Neutrophil (primary cell): Measurements from ENCODE around the gene S1PR4.

ENCODE experiments used
- H3K27ac ChIP-seq: fragments of 200-600 bp; sonication (generic); 2 replicates; pipeline ENCODE4 v1.5.1; 2016; ENCODE audit warnings: mild to moderate bottlenecking, moderate library complexity
- H3K27me3 ChIP-seq: fragments of 200-600 bp; sonication (generic); 2 replicates; pipeline ENCODE4 v1.6.0; 2016; ENCODE audit warnings: mild to moderate bottlenecking
- H3K36me3 ChIP-seq: fragments of 200-600 bp; sonication (generic); 2 replicates; pipeline ENCODE4 v1.5.1; 2017
- H3K4me1 ChIP-seq, 2 experiments: fragments of 200-600 bp in 1 of 2; sonication (generic) in 1 of 2; 1 replicate in 1 of 2; 2 replicates in 1 of 2; pipeline versions ENCODE4 v1.5.1 to v1.6.1; 2013 to 2016; ENCODE audit warnings: low read depth in 1 of 2, low read length in 1 of 2, mild to moderate bottlenecking in 1 of 2, moderate library complexity in 1 of 2; ENCODE audit not compliant: control insufficient read depth in 1 of 2, insufficient read depth in 1 of 2
- H3K4me3 ChIP-seq, 2 experiments: fragments of 200-600 bp in 1 of 2; sonication (generic) in 1 of 2; 1 replicate in 1 of 2; 2 replicates in 1 of 2; pipeline ENCODE4 v1.5.1; 2013 to 2016; ENCODE audit warnings: low read depth in 1 of 2, low read length in 1 of 2, mild to moderate bottlenecking in 1 of 2, moderate library complexity in 1 of 2
- H3K9me3 ChIP-seq: fragments of 200-600 bp; sonication (generic); 2 replicates; pipeline ENCODE4 v1.5.1; 2016
- CTCF ChIP-seq: fragments of 200-600 bp; sonication (generic); IDR thresholded peaks from 2 replicates; pipeline ENCODE4 v1.5.1; 2016; ENCODE audit warnings: antibody characterized with exemption

Gene S1PR4

DNA sequence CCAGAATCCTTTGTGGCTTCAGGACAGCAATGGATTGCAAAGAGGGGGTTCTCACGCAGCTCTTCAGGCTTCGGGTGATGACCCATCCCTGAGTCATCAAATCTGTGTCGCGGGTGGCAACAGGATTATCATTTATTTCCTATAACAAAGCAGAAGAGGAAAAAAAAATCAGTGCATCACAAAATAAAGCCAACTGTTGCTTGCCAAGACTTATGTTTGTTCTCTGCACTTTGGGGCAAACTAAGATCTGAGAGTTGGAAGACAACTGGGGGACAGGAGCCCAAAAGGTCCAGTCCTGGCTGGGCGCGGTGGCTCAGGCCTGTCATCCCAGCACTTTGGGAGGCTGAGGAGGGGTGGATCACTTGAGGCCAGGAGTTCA is 36.3 kb upstream of the S1PR4 start:
- Histone ChIP-seq H3K4me1 (peaks cover 41 to 42% of the 10 kb centered on the region in 2 experiments), H3K27me3 (no peaks in the 10 kb centered on the region), H3K27ac (peak overlapping the region; percentile 90), H3K36me3 (no peaks in the 10 kb centered on the region), H3K4me3 (peak overlapping the region in 1 of 2 experiments; percentile 35), H3K9me3 (no peaks in the 10 kb centered on the region)
- TF ChIP-seq CTCF, result no peak

DNA sequence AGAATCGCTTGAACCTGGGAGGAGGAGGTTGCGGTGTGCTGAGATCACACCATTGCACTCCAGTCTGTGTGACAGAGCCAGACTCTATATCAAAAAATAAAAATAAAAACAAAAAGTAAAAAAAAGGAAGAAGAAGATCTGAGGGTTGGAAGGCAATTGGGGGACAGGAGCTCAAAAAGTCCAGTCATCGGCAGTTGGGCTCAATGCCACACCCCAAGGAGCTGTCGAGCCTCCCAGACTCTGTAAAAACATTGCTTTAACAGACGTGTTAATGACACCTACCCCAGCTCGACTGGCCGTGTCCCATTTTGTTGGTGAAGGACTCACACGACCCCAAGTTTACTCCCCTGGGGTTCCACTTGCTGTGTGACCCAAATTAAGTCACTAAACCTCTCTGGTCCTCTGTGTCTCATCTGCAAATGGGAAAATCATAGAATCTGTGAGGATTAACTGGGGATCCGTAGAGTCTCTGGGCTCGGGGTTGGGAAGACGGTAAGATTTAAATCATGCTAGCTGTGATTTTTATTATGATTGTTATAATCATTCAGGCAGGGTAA is 35.7 kb upstream of the S1PR4 start:
- Histone ChIP-seq H3K36me3 (no peaks in the 10 kb centered on the region), H3K4me1 (peaks cover 37 to 42% of the 10 kb centered on the region in 2 experiments), H3K27ac (peak overlapping the region; percentile 90), H3K27me3 (no peaks in the 10 kb centered on the region), H3K9me3 (no peaks in the 10 kb centered on the region), H3K4me3 (no peak overlapping the region)
- TF ChIP-seq CTCF, result no peak

- Histone ChIP-seq H3K9me3 (no peaks in the 10 kb centered on the region), H3K27ac (peak overlapping the region; percentile 74), H3K36me3 (peaks cover 23% of the 10 kb centered on the region), H3K4me3 (peak overlapping the region; percentile 31 to 49), H3K27me3 (no peaks in the 10 kb centered on the region), H3K4me1 (peaks cover 25 to 31% of the 10 kb centered on the region in 2 experiments)
- TF ChIP-seq CTCF, result no peak
These were observed 32.5 kb upstream of the S1PR4 start for GRCh38 chr19:3145909-3146676.

DNA sequence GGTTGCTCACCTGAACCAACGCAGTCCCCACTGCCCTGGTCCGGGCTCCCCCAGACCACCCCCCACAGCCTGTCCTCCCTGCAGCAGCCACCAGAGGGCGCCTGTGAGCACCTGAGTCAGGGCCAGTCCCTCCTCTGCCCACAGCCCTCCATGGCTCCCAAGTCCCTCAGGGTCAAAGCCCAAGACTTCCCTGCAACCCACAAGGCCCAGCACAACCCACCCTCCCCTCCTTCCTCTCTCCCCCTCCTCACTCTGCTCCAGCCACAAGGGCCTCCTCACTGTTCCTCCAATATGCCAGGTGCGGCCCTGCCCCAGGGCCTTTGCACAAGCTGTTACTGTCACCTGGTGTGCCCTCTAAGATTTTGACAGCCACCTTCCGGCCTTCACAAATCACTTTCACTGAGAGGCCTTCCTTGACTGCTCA is 31.9 kb upstream of the S1PR4 start:
- H3K36me3 ChIP-seq, result peaks cover 29% of the 10 kb centered on the region
- H3K27me3 ChIP-seq, result no peaks in the 10 kb centered on the region
- peak overlapping the region; percentile 74 for H3K27ac ChIP-seq
- TF ChIP-seq CTCF, result peak; percentile 96
- no peaks in the 10 kb centered on the region for H3K9me3 ChIP-seq
- H3K4me3 ChIP-seq, result no peak overlapping the region
- peaks cover 19 to 25% of the 10 kb centered on the region in 2 experiments for H3K4me1 ChIP-seq

GRCh38 chr19:3148503-3148902 is 30.1 kb upstream of the S1PR4 start:
- Histone ChIP-seq H3K27me3 (no peaks in the 10 kb centered on the region), H3K9me3 (no peaks in the 10 kb centered on the region), H3K4me3 (no peak overlapping the region), H3K4me1 (peaks cover 12 to 15% of the 10 kb centered on the region in 2 experiments), H3K27ac (no peak overlapping the region), H3K36me3 (peaks cover 37% of the 10 kb centered on the region)
- TF ChIP-seq CTCF, result no peak
